NCI-H2029 treated with DMSO at 0.1 percent for 48 hours (cell line): ENCODE data around the gene GDPD4.

ENCODE experiments used
- DNase-seq: peaks from one replicate; lab custom pipeline; 2025; lab: John Stamatoyannopoulos, UW

Gene GDPD4

DNA sequence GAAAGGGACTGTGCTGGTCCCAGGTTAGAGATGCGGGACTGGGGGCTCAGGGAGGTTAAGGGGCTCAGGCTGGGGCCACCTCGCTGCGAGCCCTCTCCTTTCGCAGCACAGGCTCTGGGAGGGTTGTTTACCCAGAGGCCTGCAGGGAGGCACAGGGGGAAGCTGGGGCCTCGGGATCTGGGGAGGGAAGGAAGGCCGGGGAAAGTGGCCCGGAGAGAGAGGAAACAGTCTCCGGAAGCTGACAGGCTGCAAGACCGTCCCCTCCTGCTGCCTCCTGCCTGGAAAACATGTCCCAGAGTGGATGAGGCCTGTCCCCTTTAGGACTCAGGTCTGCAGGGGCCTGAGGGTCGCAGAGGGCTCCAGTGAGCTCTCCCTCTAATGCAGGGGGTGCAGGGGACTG, 128.0 kb downstream of the GDPD4 start:
- no peak for DNase-seq

GRCh38 chr11:77172666-77172982, 128.9 kb downstream of the GDPD4 start:
- DNase-seq = no peak

GRCh38 chr11:77171885-77172665, 129.4 kb downstream of the GDPD4 start:
- no peak for DNase-seq

DNA sequence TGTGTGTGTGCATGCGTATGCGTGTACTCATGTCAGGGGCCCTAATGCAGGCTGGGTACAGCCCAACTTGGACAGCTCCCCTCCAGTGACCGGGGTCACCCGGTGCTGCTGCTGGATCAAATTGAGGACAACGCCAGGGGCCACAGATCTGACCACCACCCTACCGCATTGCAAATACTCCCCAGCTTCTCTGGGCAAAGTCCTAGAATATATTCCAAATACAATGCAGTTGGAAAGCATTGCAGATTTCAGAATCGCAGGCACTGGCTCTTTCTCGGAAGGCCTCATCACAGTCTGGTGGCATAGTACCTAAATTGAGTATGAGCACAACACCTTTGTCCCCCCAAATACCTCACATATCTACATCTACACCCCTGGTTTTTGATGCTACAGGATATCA, 130.2 kb downstream of the GDPD4 start:
- no peak for DNase-seq

- no peak for DNase-seq
These were observed 131.4 kb downstream of the GDPD4 start for GRCh38 chr11:77170107-77170506.

GRCh38 chr11:77167791-77168190, 133.7 kb downstream of the GDPD4 start:
- no peak for DNase-seq

- DNase-seq = no peak
These were observed 134.3 kb downstream of the GDPD4 start for GRCh38 chr11:77167111-77167626.
